IPS-NIHi11 (cell line): ENCODE results near the gene FOLH1.
"Not testable (repeated sequence)": the region's sequence is repeated elsewhere in the genome, so short reads cannot be mapped to it uniquely, and the experiment has no call there.

Source experiments
- DNase-seq: peaks from one replicate; pipeline ENCODE4 v3.0.0; 2012; ENCODE audit warnings: mixed read lengths, low spot score

Gene FOLH1

GRCh38 chr11:49208006-49208721 is at the start of gene FOLH1:
Gene FOLH1, minus strand, starts transcription at chr11:49208602. Its CDS starts 193 bp downstream, at chr11:49208409.
- peak; percentile 7 for DNase-seq

GRCh38 chr11:49255148-49255547 is 46.7 kb upstream of the FOLH1 start:
- DNase-seq: not testable (repeated sequence)

- DNase-seq: not testable (repeated sequence)
Observed at GRCh38 chr11:49251212-49251611, 42.8 kb upstream of the FOLH1 start.

- not testable (repeated sequence) for DNase-seq
Observed at GRCh38 chr11:49250398-49251115, 42.2 kb upstream of the FOLH1 start.

- not testable (repeated sequence) for DNase-seq
Observed at GRCh38 chr11:49249363-49249762, 41.0 kb upstream of the FOLH1 start.

GRCh38 chr11:49233685-49234084 is 25.3 kb upstream of the FOLH1 start:
- not testable (repeated sequence) for DNase-seq

- not testable (repeated sequence) for DNase-seq
Observed at GRCh38 chr11:49233019-49233418, 24.6 kb upstream of the FOLH1 start.

GRCh38 chr11:49231725-49232124 is 23.3 kb upstream of the FOLH1 start:
- DNase-seq: not testable (repeated sequence)

GRCh38 chr11:49230534-49230933 is 22.1 kb upstream of the FOLH1 start:
- DNase-seq: not testable (repeated sequence)

GRCh38 chr11:49230001-49230400 is 21.6 kb upstream of the FOLH1 start:
- DNase-seq: not testable (repeated sequence)

GRCh38 chr11:49229136-49229535 is 20.7 kb upstream of the FOLH1 start:
- not testable (repeated sequence) for DNase-seq

- DNase-seq: not testable (repeated sequence)
Observed at GRCh38 chr11:49225255-49225785, 16.9 kb upstream of the FOLH1 start.

GRCh38 chr11:49221112-49221511 is 12.7 kb upstream of the FOLH1 start:
- DNase-seq: no peak

- DNase-seq: no peak
Observed at GRCh38 chr11:49213026-49213560, 4.7 kb upstream of the FOLH1 start.

GRCh38 chr11:49206999-49207398 is 1.4 kb downstream of the FOLH1 start:
- DNase-seq: not testable (repeated sequence)

- DNase-seq: no peak
Observed at GRCh38 chr11:49202287-49202976, 6.0 kb downstream of the FOLH1 start.

- not testable (repeated sequence) for DNase-seq
Observed at GRCh38 chr11:49196775-49197174, 11.6 kb downstream of the FOLH1 start.

GRCh38 chr11:49196002-49196401 is 12.4 kb downstream of the FOLH1 start:
- not testable (repeated sequence) for DNase-seq

- DNase-seq: not testable (repeated sequence)
Observed at GRCh38 chr11:49190287-49190686, 18.1 kb downstream of the FOLH1 start.

- DNase-seq: not testable (repeated sequence)
Observed at GRCh38 chr11:49186225-49186624, 22.2 kb downstream of the FOLH1 start.

- not testable (repeated sequence) for DNase-seq
Observed at GRCh38 chr11:49185597-49185996, 22.8 kb downstream of the FOLH1 start.

GRCh38 chr11:49184756-49185155 is 23.6 kb downstream of the FOLH1 start:
- not testable (repeated sequence) for DNase-seq
